Measurements from ENCODE around the gene RPP30.

DNA sequence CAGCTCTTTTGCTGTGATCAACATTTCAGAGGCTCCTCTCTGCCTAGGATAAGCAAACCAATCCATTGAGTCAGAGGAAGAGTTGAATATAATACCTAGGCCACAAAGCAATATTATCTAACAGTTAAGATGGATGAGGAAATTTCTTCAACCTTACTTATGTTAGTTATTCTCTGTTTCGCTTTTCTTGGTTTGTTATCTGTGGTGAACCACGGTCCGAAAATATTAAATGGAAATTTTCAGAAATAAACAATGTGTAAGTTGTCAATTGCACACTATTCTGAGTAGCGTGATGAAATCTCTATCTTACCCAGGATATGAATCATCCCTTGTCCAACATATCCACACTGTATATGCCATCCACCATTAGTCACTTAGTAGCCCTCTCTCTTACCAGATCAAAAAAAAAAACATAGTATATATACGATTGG lies 12.4 kb upstream of the RPP30 start:
- TF ChIP-seq, protein P1, sequence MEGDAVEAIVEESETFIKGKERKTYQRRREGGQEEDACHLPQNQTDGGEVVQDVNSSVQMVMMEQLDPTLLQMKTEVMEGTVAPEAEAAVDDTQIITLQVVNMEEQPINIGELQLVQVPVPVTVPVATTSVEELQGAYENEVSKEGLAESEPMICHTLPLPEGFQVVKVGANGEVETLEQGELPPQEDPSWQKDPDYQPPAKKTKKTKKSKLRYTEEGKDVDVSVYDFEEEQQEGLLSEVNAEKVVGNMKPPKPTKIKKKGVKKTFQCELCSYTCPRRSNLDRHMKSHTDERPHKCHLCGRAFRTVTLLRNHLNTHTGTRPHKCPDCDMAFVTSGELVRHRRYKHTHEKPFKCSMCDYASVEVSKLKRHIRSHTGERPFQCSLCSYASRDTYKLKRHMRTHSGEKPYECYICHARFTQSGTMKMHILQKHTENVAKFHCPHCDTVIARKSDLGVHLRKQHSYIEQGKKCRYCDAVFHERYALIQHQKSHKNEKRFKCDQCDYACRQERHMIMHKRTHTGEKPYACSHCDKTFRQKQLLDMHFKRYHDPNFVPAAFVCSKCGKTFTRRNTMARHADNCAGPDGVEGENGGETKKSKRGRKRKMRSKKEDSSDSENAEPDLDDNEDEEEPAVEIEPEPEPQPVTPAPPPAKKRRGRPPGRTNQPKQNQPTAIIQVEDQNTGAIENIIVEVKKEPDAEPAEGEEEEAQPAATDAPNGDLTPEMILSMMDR (IDR thresholded peaks at IDR 0.05 in 2 of 3, conservative IDR thresholded peaks at IDR 0.05 in 1 of 3; ENCODE audit: borderline replicate concordance in 1 of 3, insufficient read depth in 1 of 3, low read depth in 2 of 3, low read length in 2 of 3): no peak
- TF ChIP-seq RAD21 (IDR thresholded peaks at IDR 0.05; ENCODE audit: low read depth) (0 out of 2 replicates have a peak, but pooled peaks have one; percentile 12), CEBPB (IDR thresholded peaks at IDR 0.05; ENCODE audit: low read depth) (peak; percentile 93), EZH2 (IDR thresholded peaks at IDR 0.05) (no peak), EGR1 (IDR thresholded peaks at IDR 0.05; ENCODE audit: low read depth) (0 out of 2 replicates have a peak, but pooled peaks have one; percentile 26), POLR2AphosphoS5 (IDR thresholded peaks at IDR 0.05; ENCODE audit: low read depth, low read length) (no peak)
- TF ChIP-seq, protein P2, sequence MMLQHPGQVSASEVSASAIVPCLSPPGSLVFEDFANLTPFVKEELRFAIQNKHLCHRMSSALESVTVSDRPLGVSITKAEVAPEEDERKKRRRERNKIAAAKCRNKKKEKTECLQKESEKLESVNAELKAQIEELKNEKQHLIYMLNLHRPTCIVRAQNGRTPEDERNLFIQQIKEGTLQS (IDR thresholded peaks at IDR 0.05): peak; percentile 78; the same call in 1 of the 2 replicates

Measured in HCT116 (cell line).